Kidney epithelial cell (primary cell): ENCODE measurements around the gene CRTAC1. TPM values are rescaled to one million over a fixed set of nuclear protein-coding genes. Genes with fewer than 3 reads are reported as not detected.

Source experiments
- DNase-seq: peaks from one replicate; pipeline ENCODE4 v3.0.0-alpha.2; 2010; ENCODE audit warnings: low read depth
- H3K27me3 ChIP-seq: 2 replicates; pipeline ENCODE4 v1.6.0; 2011; ENCODE audit warnings: low read length; ENCODE audit not compliant: control insufficient read depth, insufficient read depth
- H3K36me3 ChIP-seq: 2 replicates; pipeline ENCODE4 v1.5.1; 2011; ENCODE audit warnings: low read length; ENCODE audit not compliant: control insufficient read depth, insufficient read depth
- H3K4me3 ChIP-seq: 2 replicates; pipeline ENCODE4 v1.5.1; 2011; ENCODE audit warnings: low read depth, mild to moderate bottlenecking, control low read depth, low read length
- total RNA-seq: library from RNA; depleted of rRNA; stranded (reverse); fragments of >200 nt; gene quantifications from 2 replicates; pipeline ENCODE4 v1.2.3, GENCODE V29; 2015
- TF ChIP-seq, protein P1 (sequence below): IDR thresholded peaks from 2 replicates; pipeline ENCODE4 v1.5.1; 2011; ENCODE audit warnings: mild to moderate bottlenecking, moderate library complexity, low read length, control low read depth, inconsistent platforms; ENCODE audit not compliant: insufficient read depth, poor library complexity, severe bottlenecking

The CRTAC1 gene
- total RNA-seq, 1 donor from 2014 or later, result 3.2 TPM

- peaks cover 5% of the 10 kb centered on the region for H3K27me3 ChIP-seq
- TF ChIP-seq, protein P1, sequence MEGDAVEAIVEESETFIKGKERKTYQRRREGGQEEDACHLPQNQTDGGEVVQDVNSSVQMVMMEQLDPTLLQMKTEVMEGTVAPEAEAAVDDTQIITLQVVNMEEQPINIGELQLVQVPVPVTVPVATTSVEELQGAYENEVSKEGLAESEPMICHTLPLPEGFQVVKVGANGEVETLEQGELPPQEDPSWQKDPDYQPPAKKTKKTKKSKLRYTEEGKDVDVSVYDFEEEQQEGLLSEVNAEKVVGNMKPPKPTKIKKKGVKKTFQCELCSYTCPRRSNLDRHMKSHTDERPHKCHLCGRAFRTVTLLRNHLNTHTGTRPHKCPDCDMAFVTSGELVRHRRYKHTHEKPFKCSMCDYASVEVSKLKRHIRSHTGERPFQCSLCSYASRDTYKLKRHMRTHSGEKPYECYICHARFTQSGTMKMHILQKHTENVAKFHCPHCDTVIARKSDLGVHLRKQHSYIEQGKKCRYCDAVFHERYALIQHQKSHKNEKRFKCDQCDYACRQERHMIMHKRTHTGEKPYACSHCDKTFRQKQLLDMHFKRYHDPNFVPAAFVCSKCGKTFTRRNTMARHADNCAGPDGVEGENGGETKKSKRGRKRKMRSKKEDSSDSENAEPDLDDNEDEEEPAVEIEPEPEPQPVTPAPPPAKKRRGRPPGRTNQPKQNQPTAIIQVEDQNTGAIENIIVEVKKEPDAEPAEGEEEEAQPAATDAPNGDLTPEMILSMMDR, result no peak
- DNase-seq, result no peak
- H3K4me3 ChIP-seq, result no peak overlapping the region
- no peaks in the 10 kb centered on the region for H3K36me3 ChIP-seq
Observed at GRCh38 chr10:98006266-98006665, 24.2 kb downstream of the CRTAC1 start.

- Histone ChIP-seq H3K36me3 (no peaks in the 10 kb centered on the region), H3K4me3 (no peak overlapping the region), H3K27me3 (no peaks in the 10 kb centered on the region)
- TF ChIP-seq, protein P1, result no peak
- no peak for DNase-seq
Observed at GRCh38 chr10:98001736-98002135, 28.7 kb downstream of the CRTAC1 start.

DNA sequence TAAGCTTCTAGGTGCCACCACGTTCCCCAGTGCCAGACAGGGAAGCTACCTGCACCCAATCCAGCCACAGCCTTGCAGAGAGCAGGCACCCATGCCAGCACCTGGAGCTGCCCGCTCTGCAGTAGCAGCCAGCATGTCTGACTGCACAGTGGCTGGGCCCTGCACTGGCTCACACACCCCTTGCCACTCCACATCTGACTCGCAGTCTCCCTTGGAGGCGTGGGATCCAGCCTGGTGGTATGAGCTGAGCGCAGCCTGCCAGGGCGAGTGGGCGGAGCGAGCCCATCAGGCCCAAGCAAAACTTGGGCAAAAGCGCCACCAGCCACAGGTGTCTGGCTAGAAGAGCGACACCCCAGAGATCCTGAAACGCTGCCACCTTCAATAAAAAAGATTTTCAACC lies 30.1 kb downstream of the CRTAC1 start:
- no peak for DNase-seq
- H3K36me3 ChIP-seq, result no peaks in the 10 kb centered on the region
- TF ChIP-seq, protein P1, result no peak
- H3K4me3 ChIP-seq, result no peak overlapping the region
- H3K27me3 ChIP-seq, result no peaks in the 10 kb centered on the region

GRCh38 chr10:97999923-98000248 lies 30.5 kb downstream of the CRTAC1 start:
- DNase-seq, result no peak
- Histone ChIP-seq H3K4me3 (no peak overlapping the region), H3K36me3 (no peaks in the 10 kb centered on the region), H3K27me3 (no peaks in the 10 kb centered on the region)
- TF ChIP-seq, protein P1, result no peak

DNA sequence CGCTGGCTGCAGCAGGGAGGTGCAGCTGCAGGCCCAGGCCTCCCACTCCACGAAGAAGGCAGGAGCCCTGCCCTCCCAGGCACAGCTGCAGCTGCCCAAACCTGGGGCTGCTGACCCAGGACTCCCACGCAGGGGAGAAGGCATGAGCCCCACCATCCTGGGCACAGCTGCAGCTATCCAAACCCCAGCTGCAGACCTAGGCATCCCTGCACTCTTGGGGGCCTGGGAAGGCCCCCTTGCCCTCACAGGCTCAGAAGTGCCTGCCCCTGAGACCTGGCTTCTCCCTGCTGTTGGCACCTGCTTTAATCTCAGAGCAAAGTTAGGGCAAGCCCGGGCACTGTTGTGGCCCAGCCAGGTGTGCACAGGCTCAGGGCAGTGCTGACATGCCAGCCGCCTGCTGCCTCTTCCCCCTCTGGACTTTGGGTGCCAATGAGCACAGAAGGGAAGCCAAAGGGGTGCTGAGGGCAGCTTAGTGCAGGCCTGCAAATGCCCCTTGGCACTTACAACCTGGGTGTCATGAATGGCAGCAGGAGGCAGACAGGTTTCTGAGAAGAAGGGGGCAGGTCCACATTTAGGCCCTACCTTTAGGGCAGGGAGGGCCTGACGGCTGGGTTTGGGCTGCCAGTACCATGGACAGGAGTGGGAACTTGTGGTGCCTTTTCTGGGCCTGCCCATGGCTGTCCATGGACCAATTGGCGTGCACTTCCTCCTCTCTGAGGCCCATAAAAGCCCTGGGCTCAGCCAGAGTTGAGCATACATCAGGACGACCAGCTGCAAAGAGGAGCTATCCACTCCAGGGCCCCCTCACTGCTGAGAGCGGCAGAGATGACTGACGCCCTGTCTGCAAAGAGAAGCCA lies 31.1 kb downstream of the CRTAC1 start:
- H3K36me3 ChIP-seq, result no peaks in the 10 kb centered on the region
- no peaks in the 10 kb centered on the region for H3K27me3 ChIP-seq
- H3K4me3 ChIP-seq, result no peak overlapping the region
- TF ChIP-seq, protein P1, result no peak
- DNase-seq, result no peak

DNA sequence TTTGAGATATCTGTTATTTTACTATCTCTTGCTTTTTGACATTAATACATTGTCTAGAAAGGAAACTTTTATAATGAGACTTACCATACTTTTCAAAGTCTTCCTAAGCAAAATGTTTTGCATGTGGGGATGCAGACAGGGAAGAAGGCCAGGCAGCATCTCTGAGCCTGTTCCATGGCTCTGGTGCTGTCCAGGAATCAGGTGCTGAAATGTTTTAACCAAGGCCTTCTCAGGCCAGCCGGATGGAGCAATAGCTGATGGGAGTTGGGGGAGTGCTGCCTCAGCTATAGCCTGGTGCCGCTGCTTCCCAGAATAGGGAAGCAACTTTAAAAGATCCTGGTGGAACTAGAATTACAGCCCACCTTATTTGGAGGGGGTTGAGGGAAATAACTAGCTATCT lies 38.5 kb downstream of the CRTAC1 start:
- DNase-seq, result no peak

More for the DNA sequence above, 38.5 kb downstream of the CRTAC1 start:
- no peak overlapping the region for H3K4me3 ChIP-seq
- TF ChIP-seq, protein P1, result no peak
- no peaks in the 10 kb centered on the region for H3K27me3 ChIP-seq
- H3K36me3 ChIP-seq, result no peaks in the 10 kb centered on the region
